HEK293T (cell line): Measurements from ENCODE around the gene TRMT6.

Source experiments
- BHLHE40 ChIP-seq: fragments of 450-650 bp; IDR thresholded peaks from 2 replicates; pipeline ENCODE4 v1.6.1; 2016; ENCODE audit warnings: mild to moderate bottlenecking, moderate library complexity, borderline replicate concordance
- FOXA1 ChIP-seq: fragments of 450-650 bp; IDR thresholded peaks from 2 replicates; pipeline ENCODE4 v1.6.1; 2016; ENCODE audit warnings: mild to moderate bottlenecking
- FOXM1 ChIP-seq: fragments of 450-650 bp; IDR thresholded peaks from 2 replicates; pipeline ENCODE4 v1.6.1; 2017; ENCODE audit warnings: mild to moderate bottlenecking, borderline replicate concordance
- HDGF ChIP-seq: fragments of 450-650 bp; IDR thresholded peaks from 2 replicates; pipeline ENCODE4 v1.6.1; 2017; ENCODE audit warnings: antibody characterized with exemption, borderline replicate concordance
- NFRKB ChIP-seq: fragments of 450-650 bp; IDR thresholded peaks from 2 replicates; pipeline ENCODE4 v1.6.1; 2016; ENCODE audit warnings: mild to moderate bottlenecking, moderate library complexity

DNA sequence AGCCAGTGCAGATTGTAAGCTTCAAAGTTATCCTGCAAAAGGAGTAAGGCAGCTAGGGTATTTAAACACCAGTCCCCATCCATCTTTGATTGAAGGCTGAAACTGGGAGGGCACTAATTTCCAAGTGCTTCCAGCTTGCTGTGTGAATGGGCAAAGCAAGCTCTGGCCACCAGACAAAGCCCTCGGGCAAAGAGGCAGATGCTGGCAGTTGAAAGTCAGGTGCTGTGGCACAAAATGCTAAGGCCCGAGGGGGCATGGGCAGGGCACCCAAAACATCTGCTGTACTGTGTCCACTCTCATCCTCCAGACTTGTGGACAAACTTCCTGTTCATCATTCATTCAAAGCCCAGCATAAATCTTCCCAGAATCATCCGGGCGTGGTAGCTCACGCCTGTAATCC, 62.9 kb downstream of the TRMT6 start:
- TF ChIP-seq HDGF (no peak), FOXM1 (no peak), NFRKB (no peak), FOXA1 (no peak), BHLHE40 (no peak)
